ENCODE data around the gene TNPO3.
"Not testable (repeated sequence)": the region's sequence is repeated elsewhere in the genome, so short reads cannot be mapped to it uniquely, and the experiment has no call there.

Gene TNPO3

GRCh38 chr7:128918016-128918665 is 136.8 kb downstream of the TNPO3 start:
- no peak for FAIRE-seq

GRCh38 chr7:128917122-128917521 is 137.8 kb downstream of the TNPO3 start:
- FAIRE-seq: no peak

DNA sequence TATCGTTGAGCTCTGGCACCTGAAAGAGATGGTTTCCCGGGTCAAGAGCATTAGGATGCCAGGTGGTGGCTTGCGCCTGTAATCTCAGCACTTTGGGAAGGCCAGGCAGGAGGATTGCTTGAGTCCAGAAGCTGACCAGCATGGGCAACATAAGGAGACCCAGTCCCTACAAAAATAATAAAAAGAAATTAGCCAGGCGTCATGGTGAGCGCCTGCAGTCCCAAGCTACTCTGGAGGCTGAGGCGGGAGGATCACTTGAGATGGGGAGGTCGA is 138.3 kb downstream of the TNPO3 start:
- FAIRE-seq: no peak

DNA sequence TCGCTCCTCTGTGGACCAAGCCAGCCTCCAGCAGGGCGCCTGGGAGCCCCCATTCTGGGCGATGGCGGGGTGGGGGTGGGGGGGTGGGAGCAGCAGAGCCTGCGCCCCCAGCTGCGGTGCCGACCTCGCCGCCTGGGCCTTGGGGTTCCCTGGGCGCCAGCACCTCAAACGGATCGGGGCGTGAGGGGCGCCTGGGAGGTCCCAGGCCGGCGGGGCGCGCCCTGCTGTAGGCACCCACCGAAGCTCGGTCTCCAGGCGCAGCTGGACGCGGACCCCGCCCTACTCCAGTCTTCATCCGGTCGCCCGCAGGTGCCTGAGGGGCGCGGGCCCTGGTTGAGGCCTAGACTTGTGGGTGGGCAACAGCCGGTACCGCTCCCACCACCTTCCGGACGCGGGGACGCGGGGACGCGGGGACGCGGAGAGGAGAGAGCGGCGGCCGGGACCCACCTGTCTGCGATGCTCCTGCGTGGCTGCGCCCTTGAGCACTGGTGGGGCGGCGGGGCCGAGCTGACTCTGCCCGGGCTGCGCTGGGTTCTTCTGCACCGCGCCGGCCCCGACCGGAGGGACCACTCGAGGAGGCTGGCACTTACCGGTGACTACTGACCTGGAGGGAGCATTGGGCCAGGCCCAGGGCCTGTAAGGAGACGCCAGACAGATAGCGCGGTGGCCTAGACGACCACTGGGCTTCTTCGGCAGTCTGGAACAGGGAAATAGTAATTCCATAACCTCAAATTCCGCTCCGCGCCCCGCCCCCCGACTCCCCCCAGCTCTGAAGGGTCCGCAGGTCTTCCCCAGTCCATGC is 138.9 kb downstream of the TNPO3 start:
- no peak for FAIRE-seq

DNA sequence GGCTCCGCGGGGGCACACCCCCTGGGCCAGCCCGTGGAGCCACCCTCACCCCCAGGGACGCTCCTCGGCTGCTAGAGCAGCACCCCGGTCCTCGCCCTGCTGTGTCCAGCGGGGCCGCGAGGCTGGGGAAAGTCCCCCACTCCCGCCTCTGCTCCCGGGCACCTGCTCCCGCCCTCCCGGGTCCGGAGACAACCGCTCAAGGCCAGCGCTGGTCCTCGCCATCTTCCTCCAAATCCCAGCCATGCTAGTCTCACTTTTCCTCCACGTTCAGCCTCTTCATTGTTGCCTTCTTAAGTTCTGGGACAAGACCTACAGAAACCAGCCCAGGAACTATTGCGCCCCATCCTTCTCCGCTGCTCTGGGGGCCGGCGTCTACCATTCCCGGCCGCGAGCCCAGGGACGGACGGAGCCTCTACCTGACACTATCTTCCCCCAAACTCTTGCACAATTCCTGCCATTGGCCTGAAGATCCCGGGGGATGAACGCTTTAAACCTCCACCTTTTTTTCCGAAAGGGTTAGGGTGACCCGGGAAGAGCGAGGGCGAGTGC is 139.6 kb downstream of the TNPO3 start:
- FAIRE-seq: no peak

GRCh38 chr7:128914566-128915151 is 140.3 kb downstream of the TNPO3 start:
- FAIRE-seq: no peak

GRCh38 chr7:128913870-128914565 is 140.9 kb downstream of the TNPO3 start:
- FAIRE-seq: no peak

DNA sequence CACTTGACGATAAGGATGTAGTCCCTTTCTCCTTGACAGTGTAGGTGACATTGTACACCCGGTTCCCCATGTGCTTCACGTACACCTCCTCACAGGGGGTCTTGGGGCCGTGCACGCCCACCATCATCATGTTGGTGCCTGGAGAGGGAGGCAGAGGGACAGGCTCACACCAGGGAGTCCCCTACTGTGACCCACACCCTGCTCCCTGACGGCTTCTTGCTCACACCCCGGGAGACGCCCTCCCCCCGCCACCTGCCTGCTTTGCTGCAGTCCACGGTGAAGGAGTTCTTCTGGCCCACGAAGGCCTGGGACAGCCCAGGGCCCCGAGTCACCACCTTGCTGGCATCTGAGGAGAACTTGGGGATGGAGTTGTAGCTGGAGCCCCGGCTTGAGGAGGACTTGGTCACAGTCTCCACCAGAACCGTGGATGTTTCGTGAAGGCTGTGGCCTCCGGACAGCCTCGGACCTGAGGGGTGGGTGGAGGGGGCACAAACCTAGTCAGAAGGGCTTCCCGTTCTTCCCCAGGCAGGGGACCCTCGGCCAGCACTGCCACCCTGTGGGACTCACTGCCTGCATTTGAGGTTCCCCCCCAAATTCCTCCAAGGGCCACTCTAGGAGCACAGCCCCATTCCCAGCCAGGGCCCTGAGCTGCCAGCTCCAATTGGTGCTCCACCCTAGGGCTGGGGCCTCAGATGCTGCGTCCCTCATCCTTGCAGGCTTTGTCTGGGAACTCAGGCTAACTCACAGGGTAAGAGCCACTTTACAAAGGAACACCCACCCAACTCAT is 142.0 kb downstream of the TNPO3 start:
- FAIRE-seq: not testable (repeated sequence)

DNA sequence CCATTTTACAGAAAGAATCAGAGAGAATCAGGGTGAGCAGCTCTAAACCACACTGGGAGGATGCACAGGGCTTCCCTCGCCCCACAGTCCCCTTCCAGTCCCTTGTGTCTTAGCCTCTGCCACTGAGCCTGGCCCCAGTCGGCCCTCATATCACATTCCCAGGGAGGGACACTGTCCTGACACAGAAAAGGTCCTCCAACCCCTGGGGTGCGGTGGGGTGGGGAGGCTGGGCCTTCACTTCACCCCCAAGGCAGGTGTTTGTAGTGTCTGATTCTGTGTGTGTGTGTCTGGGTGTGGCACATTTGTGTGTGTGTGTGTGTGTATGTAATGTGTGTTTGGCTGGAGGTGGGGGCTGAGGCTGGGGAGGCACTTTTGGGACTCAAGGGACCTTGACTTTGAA is 142.6 kb downstream of the TNPO3 start:
- FAIRE-seq: no peak

DNA sequence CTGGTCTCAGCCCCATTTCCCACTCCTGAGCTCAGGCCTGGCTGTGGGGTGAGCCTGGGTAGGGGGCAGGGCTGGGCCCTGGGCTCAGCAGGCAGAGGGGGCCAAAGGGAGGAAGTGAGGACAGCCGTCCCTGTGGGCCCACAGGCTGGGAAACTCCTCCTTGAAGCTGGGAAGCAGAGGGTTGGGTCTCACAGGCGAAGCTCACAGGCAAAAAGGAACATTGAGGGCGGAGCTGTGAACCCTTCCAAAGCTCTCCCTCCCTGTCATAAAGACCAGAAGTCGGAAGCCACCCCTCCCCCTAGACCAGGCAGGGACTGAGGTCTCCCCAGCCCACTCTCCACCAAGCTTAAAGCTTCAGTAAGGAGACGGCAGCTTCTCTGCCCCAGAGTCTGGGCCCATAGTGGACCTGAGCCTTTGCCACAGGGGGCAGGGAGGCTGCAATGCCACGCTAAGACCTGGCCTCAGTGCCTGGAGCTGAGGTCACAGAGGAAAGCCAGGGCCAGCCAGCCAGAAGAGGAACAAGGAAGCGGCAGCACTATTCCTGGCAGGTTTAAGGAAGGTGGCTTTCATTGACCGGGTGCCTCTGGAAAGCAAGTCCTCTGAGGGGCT is 143.4 kb downstream of the TNPO3 start:
- FAIRE-seq: no peak

GRCh38 chr7:128910569-128910945 is 144.4 kb downstream of the TNPO3 start, which contains the start of gene KCP:
TSS of gene KCP (minus strand) at chr7:128910709. CDS start at chr7:128910676, 33 bp downstream.
- no peak for FAIRE-seq

- FAIRE-seq: no peak
Observed at GRCh38 chr7:128909625-128910568, 145.0 kb downstream of the TNPO3 start.

DNA sequence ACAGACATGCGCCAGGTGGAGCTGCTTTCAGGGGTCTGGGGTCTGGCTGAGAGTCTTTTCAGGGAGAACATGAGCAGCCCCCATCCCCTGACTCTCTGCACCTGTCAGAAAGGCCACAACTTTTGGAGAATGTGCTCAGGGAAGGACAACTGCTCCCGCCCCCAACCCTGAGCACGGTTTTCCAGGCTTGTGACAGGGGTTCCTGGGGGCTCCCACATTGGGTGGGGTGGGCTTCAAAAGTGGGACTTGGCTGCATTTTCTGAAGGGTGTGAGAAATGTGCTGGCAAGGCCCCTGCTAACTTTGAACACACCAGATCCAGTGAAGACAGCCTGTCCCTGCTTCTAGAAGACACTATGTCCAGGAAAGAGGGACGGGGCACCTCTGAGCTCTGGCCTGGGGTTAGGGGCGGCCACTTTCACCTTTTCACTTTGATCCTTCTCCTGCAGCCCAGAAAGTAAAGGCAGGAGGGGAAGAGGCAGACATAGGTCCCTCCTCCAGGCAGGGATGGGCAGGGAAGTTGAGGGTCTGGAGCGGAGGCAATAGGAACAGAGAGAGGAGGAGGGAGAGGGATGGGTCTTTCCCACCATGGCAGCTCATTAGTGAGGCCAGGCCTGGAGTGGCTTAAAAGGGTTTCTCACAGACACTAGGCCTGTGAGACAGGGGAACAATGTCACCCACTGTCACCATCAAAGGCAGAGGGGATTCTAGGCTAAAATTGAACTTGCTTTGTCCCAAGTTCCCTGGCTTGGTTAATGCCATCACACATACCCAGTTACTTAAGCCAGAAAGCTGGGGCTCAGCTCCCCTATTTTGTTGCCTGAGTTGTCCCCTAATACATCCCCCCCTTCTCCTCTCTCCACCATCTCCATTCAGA is 145.9 kb downstream of the TNPO3 start:
- FAIRE-seq: no peak

- no peak for FAIRE-seq
Observed at GRCh38 chr7:128906766-128907559, 147.9 kb downstream of the TNPO3 start.

GRCh38 chr7:128906001-128906765 is 148.7 kb downstream of the TNPO3 start:
- FAIRE-seq: no peak

DNA sequence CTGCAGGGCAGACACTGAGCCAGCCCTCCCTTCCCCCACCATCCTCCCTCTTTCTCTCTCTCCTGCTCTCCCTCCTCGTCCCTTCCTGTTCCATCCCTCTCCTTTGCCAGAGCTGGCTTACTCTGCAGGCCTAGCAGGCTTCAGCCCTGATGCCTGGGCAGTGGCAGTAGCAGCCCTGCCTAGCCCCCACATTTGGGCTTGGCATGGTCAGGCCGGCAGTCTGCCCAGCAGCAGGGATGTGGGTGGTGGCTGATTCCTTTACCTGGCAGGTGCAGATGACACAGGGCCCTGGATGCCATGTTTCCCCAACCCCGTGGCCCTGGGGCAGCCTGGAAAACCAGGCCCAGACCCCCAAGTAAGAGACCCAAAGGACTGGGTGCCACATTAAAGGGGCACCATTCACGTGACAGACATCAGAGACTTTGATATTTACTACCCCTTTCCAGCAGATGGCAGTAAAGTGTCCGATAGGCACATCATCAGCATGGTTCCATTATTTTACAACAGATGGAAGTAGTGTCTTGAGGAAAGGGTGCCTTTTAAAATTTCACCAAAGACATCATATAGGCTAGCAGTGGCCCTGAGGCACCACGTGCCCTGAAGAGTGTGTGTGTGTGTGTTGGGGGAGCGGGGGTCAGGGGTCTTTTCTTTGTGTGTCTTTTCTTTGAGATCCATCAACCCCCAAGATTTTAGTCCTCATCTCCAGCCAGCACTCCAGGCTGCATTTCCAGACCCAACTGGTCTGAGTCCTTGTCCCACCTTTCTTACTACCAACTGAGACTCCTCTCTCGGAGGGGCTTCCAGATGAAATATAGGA is 150.3 kb downstream of the TNPO3 start:
- no peak for FAIRE-seq
